Panc1 (cell line): ENCODE measurements around the gene HK3. TPM values are rescaled to one million over a fixed set of nuclear protein-coding genes. Genes with fewer than 3 reads are reported as not detected.

Experiments
- ATAC-seq: fragments of 200-7000 bp; cut with Tn5 transposase; 2 replicates; pipeline ENCODE4 v1.9.1; 2020; ENCODE audit warnings: mild to moderate bottlenecking, moderate library complexity
- BruUV-seq: library from RNA; stranded (reverse); fragments of 400-500 nt; replicated peaks from 2 replicates; lab custom pipeline; 2021; lab: Mats Ljungman, UMichigan
- CTCF ChIA-PET: fragments of 300-600 bp; sonication (Branson Sonifier 250); formaldehyde crosslinking; loops from one replicate; lab custom pipeline; 2022; ENCODE audit warnings: antibody characterized with exemption; lab: Charles Lee
- POLR2A ChIA-PET: fragments of 300-600 bp; sonication (Branson Sonifier 250); formaldehyde crosslinking; loops from one replicate; lab custom pipeline; 2022; ENCODE audit warnings: antibody characterized with exemption; lab: Charles Lee
- DNase-seq: peaks from one replicate; pipeline ENCODE4 v3.0.0-alpha.2; 2010; ENCODE audit warnings: low read depth, low spot score
- H3K27ac ChIP-seq: 2 replicates; pipeline ENCODE4 v1.5.1; 2011; ENCODE audit warnings: mild to moderate bottlenecking, low read length, inconsistent platforms
- H3K27me3 ChIP-seq: fragments of 200-500 bp; sonication (Bioruptor generic); 2 replicates; pipeline ENCODE4 v1.6.0; 2014; ENCODE audit warnings: low read length, inconsistent platforms; ENCODE audit not compliant: control insufficient read depth, insufficient read depth
- H3K36me3 ChIP-seq: fragments of 200-500 bp; sonication (Bioruptor generic); 2 replicates; pipeline ENCODE4 v1.5.1; 2014; ENCODE audit warnings: inconsistent platforms, mild to moderate bottlenecking, low read length, moderate library complexity; ENCODE audit not compliant: control insufficient read depth, insufficient read depth
- H3K4me1 ChIP-seq: 2 replicates; pipeline ENCODE4 v1.5.1; 2011; ENCODE audit warnings: inconsistent platforms, mild to moderate bottlenecking, low read length, moderate library complexity; ENCODE audit not compliant: control insufficient read depth, insufficient read depth
- H3K4me3 ChIP-seq, 2 experiments: 2 replicates each; pipeline ENCODE4 v1.5.1; 2011 to 2012; ENCODE audit warnings: low read depth in 2 of 2, low read length in 2 of 2, mild to moderate bottlenecking in 2 of 2, inconsistent platforms in 1 of 2, moderate library complexity in 1 of 2
- H3K9me3 ChIP-seq: fragments of 200-500 bp; sonication (Bioruptor generic); 2 replicates; pipeline ENCODE4 v1.5.1; 2014; ENCODE audit warnings: low read depth, mild to moderate bottlenecking, inconsistent platforms, low read length, moderate library complexity; ENCODE audit not compliant: control insufficient read depth, insufficient read depth
- CTCF ChIP-seq: fragments of 450-650 bp; IDR thresholded peaks from 2 replicates; pipeline ENCODE4 v1.5.1; 2017; ENCODE audit warnings: mild to moderate bottlenecking
- POLR2AphosphoS5 ChIP-seq: IDR thresholded peaks from 2 replicates; pipeline ENCODE4 v1.6.1; 2012; ENCODE audit warnings: mild to moderate bottlenecking, low read depth, low read length, moderate library complexity
- SIN3A ChIP-seq: IDR thresholded peaks from 2 replicates; pipeline ENCODE4 v1.6.1; 2012; ENCODE audit warnings: low read depth, mild to moderate bottlenecking, low read length, moderate library complexity, borderline replicate concordance; ENCODE audit not compliant: insufficient read depth
- TCF7L2 ChIP-seq: IDR thresholded peaks from 2 replicates; pipeline ENCODE4 v1.6.1; 2011; ENCODE audit warnings: mild to moderate bottlenecking, low read depth, low read length, inconsistent platforms
- in situ Hi-C: cut with HindIII; loops from 2 replicates; pipeline ENCODE4 v1.10.0; 2016; ENCODE audit warnings: low sequenced_read_pairs, low pct_unique_long_range_greater_than_20kb
- intact Hi-C: fragments of 100-400 bp; cut with micrococcal nuclease; formaldehyde crosslinking; loops from one replicate; pipeline ENCODE4 v1.10.0; 2022; ENCODE audit not compliant: unreplicated experiment
- total RNA-seq: library from RNA; stranded (reverse); gene quantifications from one replicate; pipeline ENCODE4 v1.2.1, GENCODE V29; 2021; ENCODE audit not compliant: unreplicated experiment
- TF ChIP-seq, protein P1 (sequence below), 2 experiments: IDR thresholded peaks; 2 replicates each; pipeline ENCODE4 v1.6.1; 2011 to 2012; ENCODE audit warnings: low read depth in 2 of 2, control low read depth in 1 of 2, low read length in 1 of 2, mild to moderate bottlenecking in 1 of 2, moderate library complexity in 1 of 2; ENCODE audit not compliant: insufficient read depth in 1 of 2

The HK3 gene
- total RNA-seq, 1 experiment from 2014 or later: not detected

DNA sequence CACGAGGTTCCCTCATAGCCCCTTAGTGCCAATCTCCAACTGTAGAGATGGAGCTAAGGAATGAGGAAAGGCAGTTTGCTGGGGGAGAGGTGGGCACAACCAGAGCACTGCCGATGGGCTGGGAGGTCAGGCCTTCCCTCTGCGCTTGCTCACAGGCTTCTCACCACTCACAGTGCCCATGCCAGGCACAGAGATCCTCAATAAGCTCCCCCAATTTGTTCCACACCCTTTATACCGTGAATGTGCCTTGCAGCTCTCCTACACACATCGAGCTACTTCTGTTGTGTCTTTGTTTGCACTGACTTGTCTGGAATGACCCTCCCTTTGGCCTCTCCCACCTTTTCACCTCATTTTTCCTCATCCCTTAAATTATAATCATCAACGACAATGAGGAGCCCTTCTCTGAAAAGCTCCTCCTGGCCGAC is 1.6 kb upstream of the HK3 start:
- no TSS peak for BruUV-seq
- DNase-seq (no peak), ATAC-seq (no peak)
- in situ Hi-C loops: no loop called here
- no peaks in the 10 kb centered on the region for H3K27me3 ChIP-seq
- peak; percentile 39; the same call in 1 of the 2 replicates for TF ChIP-seq POLR2AphosphoS5
- no peak for TF ChIP-seq SIN3A
- H3K27ac ChIP-seq: no peak overlapping the region
- H3K9me3 ChIP-seq: no peaks in the 10 kb centered on the region
- ChIA-PET CTCF (interaction anchor here (0.6 to 1.4 kb wide), 2 partner anchors 10 to 240 kb away, joined by 4 to 6 read pairs; no protein-coding TSS in a partner anchor), POLR2A (no interaction called here)
- H3K4me1 ChIP-seq: no peaks in the 10 kb centered on the region
- intact Hi-C loops: no loop called here
- peaks cover 8% of the 10 kb centered on the region for H3K36me3 ChIP-seq
- no peak overlapping the region for H3K4me3 ChIP-seq

DNA sequence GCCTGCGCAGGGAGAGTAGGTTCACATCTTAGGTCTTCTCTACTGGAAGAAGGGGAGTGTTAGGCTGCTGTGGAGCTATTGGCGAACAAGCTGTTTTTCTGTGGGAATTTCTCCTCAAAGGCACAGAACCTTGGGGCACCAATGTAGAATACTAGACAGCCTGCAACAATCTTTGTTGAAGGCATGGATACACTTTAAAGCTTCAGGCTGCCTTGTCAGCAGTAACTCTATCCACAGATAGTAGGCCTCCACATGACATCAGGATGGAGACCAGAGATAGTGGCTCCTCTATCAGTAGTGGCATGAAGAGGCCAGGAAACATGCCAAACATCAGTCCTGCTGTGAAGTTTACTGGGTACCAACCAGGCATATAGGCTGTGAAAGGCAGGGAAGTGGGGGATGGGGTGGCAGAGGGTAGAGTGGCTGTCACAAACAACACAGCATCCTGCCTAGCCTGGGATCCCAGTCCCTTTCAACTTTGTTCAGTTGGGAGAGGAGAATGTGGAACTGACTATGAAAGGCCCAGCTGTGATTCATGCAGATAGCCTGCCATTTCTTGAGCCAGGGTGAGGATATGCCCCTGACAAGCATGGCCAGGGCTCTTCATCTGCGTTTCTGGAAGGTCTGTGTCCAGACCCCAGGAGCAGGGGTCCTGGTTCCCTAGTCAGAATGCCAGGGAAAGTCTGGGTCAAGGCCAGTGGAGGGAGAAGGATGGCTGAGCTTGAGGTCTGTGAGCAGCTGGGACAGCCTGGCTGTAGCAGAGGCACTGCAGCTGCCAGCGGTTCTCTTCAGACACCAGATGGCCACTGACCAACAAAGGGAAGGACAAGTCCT is 1.0 kb upstream of the HK3 start:
- CTCF ChIA-PET: interaction anchor here (0.6 to 1.4 kb wide), 2 partner anchors 10 to 240 kb away, joined by 4 to 6 read pairs; no protein-coding TSS in a partner anchor

More for the DNA sequence above, 1.0 kb upstream of the HK3 start:
- no TSS peak for BruUV-seq
- no peaks in the 10 kb centered on the region for H3K27me3 ChIP-seq
- TF ChIP-seq, protein P1, sequence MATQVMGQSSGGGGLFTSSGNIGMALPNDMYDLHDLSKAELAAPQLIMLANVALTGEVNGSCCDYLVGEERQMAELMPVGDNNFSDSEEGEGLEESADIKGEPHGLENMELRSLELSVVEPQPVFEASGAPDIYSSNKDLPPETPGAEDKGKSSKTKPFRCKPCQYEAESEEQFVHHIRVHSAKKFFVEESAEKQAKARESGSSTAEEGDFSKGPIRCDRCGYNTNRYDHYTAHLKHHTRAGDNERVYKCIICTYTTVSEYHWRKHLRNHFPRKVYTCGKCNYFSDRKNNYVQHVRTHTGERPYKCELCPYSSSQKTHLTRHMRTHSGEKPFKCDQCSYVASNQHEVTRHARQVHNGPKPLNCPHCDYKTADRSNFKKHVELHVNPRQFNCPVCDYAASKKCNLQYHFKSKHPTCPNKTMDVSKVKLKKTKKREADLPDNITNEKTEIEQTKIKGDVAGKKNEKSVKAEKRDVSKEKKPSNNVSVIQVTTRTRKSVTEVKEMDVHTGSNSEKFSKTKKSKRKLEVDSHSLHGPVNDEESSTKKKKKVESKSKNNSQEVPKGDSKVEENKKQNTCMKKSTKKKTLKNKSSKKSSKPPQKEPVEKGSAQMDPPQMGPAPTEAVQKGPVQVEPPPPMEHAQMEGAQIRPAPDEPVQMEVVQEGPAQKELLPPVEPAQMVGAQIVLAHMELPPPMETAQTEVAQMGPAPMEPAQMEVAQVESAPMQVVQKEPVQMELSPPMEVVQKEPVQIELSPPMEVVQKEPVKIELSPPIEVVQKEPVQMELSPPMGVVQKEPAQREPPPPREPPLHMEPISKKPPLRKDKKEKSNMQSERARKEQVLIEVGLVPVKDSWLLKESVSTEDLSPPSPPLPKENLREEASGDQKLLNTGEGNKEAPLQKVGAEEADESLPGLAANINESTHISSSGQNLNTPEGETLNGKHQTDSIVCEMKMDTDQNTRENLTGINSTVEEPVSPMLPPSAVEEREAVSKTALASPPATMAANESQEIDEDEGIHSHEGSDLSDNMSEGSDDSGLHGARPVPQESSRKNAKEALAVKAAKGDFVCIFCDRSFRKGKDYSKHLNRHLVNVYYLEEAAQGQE (IDR thresholded peaks at IDR 0.05; ENCODE audit: insufficient read depth in 1 of 2, low read depth in 2 of 2, low read length in 1 of 2): no peak
- no peak for TF ChIP-seq TCF7L2
- TF ChIP-seq SIN3A: no peak
- no peak for TF ChIP-seq POLR2AphosphoS5
- TF ChIP-seq CTCF: no peak
- no peak for DNase-seq
- peaks cover 8% of the 10 kb centered on the region for H3K36me3 ChIP-seq
- no peaks in the 10 kb centered on the region for H3K9me3 ChIP-seq
- H3K4me1 ChIP-seq: no peaks in the 10 kb centered on the region
- no peak overlapping the region for H3K4me3 ChIP-seq
- POLR2A ChIA-PET: no interaction called here
- no peak overlapping the region for H3K27ac ChIP-seq
- in situ Hi-C loops: no loop called here
- peak; percentile 44; the same call in 1 of the 2 replicates for ATAC-seq
- intact Hi-C loops: no loop called here
